Adrenal gland (tissue), 5 donors: Measurements from ENCODE around the gene PEX10.

Experiments
- POLR2A ChIP-seq, 2 donors: fragments of 450-650 bp; IDR thresholded peaks; one replicate each; pipeline ENCODE4 v1.6.1; 2017; ENCODE audit warnings: antibody characterized with exemption in 2 of 2, mild to moderate bottlenecking in 2 of 2, moderate library complexity in 1 of 2
- TF ChIP-seq, protein P1 (sequence below), 6 experiments: fragments of 450-650 bp in 4 of 6; fragments of 200-600 bp in 2 of 6; sonication (generic) in 1 of 6; IDR thresholded peaks; 1 replicate in 5 of 6; 2 replicates in 1 of 6; pipeline versions ENCODE4 v1.5.1 to v1.8.0; 2016 to 2021; ENCODE audit warnings: antibody characterized with exemption in 6 of 6, mild to moderate bottlenecking in 2 of 6, moderate library complexity in 1 of 6
- donor health status: DM: no; HTN: no; CAD: no.

DNA sequence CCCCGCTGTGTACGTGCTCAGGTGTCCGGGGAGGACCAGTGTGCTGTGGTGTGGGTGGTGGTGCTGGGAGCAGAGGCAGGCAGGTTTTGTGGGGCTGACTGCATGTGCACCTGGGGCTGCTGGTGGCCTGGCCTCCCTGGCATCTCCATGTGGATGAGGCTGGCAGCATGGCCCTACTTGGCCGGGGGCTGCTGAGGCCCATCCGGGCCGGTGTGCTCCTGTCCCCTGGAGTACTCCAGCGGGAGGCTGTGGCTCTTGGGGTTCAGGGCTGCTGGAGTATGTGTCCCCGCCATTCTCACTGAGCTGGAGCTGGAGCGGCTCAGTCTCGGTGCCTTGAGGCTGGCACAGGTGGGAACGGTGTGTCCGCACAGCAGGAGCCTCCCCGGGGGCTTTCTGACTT lies 20.8 kb upstream of the PEX10 start:
- TF ChIP-seq, protein P1, sequence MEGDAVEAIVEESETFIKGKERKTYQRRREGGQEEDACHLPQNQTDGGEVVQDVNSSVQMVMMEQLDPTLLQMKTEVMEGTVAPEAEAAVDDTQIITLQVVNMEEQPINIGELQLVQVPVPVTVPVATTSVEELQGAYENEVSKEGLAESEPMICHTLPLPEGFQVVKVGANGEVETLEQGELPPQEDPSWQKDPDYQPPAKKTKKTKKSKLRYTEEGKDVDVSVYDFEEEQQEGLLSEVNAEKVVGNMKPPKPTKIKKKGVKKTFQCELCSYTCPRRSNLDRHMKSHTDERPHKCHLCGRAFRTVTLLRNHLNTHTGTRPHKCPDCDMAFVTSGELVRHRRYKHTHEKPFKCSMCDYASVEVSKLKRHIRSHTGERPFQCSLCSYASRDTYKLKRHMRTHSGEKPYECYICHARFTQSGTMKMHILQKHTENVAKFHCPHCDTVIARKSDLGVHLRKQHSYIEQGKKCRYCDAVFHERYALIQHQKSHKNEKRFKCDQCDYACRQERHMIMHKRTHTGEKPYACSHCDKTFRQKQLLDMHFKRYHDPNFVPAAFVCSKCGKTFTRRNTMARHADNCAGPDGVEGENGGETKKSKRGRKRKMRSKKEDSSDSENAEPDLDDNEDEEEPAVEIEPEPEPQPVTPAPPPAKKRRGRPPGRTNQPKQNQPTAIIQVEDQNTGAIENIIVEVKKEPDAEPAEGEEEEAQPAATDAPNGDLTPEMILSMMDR (IDR thresholded peaks at IDR 0.05), result no peak
- no peak for TF ChIP-seq POLR2A (IDR thresholded peaks at IDR 0.05)
